ENCODE data around the gene TBL3.
A peak's percentile ranks its signal among the peaks of the same experiment; 100 is the strongest.

TBL3 gene

DNA sequence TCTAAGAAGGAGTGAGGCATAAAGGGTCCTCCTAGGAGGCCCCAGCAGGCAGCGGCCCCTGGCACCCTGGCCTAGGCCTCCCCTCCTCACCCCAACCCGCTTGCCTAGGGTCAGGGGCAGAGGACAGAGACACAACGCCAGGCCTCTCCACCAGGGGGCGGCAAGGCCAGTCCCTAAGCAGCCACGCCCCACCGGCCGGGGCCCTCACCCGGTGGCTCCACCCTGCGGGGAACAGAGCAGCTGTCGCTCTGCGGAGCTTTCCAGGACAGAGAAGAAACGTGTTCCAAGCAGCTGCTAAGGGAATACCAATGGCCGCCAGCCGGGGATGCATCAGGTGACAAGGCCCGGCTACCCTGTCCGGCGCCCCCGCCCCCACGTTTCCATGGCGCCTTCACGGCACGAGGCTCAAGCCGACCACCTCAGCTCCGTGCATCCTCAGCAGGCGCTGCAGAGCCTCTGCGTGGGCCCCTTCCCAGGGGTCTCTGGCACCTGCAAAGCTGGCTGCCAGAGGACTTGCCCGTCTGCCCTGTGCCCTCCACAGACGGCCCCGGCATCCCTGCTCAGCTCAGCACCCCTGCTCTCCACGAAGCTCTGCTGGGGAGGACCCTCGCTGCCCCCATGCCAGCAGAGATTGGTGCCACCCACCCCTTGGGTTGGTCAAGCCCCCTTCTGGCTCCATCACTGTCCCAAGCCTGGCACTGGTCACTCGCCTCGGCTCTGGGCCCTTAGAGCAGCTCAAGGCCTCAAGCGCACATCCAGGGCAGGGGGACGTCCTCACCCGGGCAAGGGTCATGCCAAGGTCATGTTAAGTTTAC lies 32.2 kb downstream of the TBL3 start:
- TF ChIP-seq, protein P1, sequence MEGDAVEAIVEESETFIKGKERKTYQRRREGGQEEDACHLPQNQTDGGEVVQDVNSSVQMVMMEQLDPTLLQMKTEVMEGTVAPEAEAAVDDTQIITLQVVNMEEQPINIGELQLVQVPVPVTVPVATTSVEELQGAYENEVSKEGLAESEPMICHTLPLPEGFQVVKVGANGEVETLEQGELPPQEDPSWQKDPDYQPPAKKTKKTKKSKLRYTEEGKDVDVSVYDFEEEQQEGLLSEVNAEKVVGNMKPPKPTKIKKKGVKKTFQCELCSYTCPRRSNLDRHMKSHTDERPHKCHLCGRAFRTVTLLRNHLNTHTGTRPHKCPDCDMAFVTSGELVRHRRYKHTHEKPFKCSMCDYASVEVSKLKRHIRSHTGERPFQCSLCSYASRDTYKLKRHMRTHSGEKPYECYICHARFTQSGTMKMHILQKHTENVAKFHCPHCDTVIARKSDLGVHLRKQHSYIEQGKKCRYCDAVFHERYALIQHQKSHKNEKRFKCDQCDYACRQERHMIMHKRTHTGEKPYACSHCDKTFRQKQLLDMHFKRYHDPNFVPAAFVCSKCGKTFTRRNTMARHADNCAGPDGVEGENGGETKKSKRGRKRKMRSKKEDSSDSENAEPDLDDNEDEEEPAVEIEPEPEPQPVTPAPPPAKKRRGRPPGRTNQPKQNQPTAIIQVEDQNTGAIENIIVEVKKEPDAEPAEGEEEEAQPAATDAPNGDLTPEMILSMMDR (IDR thresholded peaks at IDR 0.05; ENCODE audit: borderline replicate concordance, extremely low read depth, low read length, poor library complexity, severe bottlenecking) = peak; percentile 79
- TF ChIP-seq EZH2 (IDR thresholded peaks at IDR 0.05; ENCODE audit: borderline replicate concordance, low read depth, low read length, severe bottlenecking) = no peak
- ATAC-seq (ENCODE audit: insufficient read depth, low read depth) = peak; percentile 82
- H4K20me1 ChIP-seq (ENCODE audit: insufficient read depth, low read length) = peaks cover 75% of the 10 kb centered on the region
- H3K36me3 ChIP-seq (ENCODE audit: insufficient read depth, low read length) = peaks cover 89% of the 10 kb centered on the region
- no peak overlapping the region for H3K4me2 ChIP-seq (ENCODE audit: insufficient read depth, low read length)
- H3K9ac ChIP-seq (ENCODE audit: low read depth, low read length) = no peak overlapping the region
- H3K27ac ChIP-seq (ENCODE audit: low read length) = no peak overlapping the region
- peaks cover 58% of the 10 kb centered on the region for H3K79me2 ChIP-seq (ENCODE audit: insufficient read depth, low read length)
- H2AFZ ChIP-seq (ENCODE audit: low read depth, low read length) = no peak overlapping the region
- peaks cover 36% of the 10 kb centered on the region for H3K4me1 ChIP-seq (ENCODE audit: insufficient read depth, low read length)
- H3K4me3 ChIP-seq (ENCODE audit: low read depth in 1 of 2, low read length in 2 of 2) = no peak overlapping the region
- peak; percentile 82 for DNase-seq
- H3K9me3 ChIP-seq (ENCODE audit: insufficient read depth, low read length, severe bottlenecking) = no peaks in the 10 kb centered on the region
- H3K27me3 ChIP-seq (ENCODE audit: insufficient read depth, low read length, poor library complexity) = no peaks in the 10 kb centered on the region

DNA sequence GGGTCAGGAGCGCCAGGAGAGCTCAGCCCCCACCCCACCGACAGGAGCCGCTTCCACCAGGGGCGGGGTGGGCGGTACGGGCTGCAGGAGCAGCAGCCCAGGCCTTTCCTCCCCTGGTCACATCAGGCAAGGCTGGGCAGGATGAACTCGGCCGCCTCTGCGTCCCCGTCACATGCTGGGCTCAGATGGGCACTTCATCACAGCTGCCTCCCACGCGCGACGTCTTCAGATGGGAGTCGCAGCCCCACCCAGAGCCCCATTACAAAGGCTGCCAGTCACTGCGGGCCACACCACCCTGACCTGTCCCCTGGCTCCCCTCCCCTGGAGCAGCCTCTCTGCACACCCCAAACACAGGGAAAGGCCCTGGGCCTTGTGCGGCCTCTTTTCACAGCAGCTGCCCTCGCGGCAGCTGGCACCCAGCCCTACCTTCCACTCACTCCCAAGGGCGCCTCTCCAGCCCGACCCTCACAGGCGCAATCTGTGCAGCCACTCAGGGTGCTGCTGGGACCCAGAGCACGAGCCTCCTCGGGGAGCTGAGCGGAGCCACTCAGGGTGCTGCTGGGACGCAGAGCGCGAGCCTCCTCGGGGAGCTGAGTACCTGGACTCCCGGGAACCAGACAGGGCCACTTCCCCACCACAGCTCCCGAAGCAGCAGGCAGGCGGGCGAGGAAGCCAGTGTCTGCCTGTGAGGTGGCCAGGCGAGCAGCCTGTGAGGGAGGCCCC lies 33.1 kb downstream of the TBL3 start:
- H4K20me1 ChIP-seq (ENCODE audit: insufficient read depth, low read length) = peaks cover 74% of the 10 kb centered on the region
- no peak overlapping the region for H3K27ac ChIP-seq (ENCODE audit: low read length)
- H3K4me1 ChIP-seq (ENCODE audit: insufficient read depth, low read length) = peaks cover 36% of the 10 kb centered on the region
- DNase-seq (no peak), ATAC-seq (ENCODE audit: insufficient read depth, low read depth) (no peak)
- no peaks in the 10 kb centered on the region for H3K27me3 ChIP-seq (ENCODE audit: insufficient read depth, low read length, poor library complexity)
- peaks cover 65% of the 10 kb centered on the region for H3K79me2 ChIP-seq (ENCODE audit: insufficient read depth, low read length)
- no peak for TF ChIP-seq EZH2 (IDR thresholded peaks at IDR 0.05; ENCODE audit: borderline replicate concordance, low read depth, low read length, severe bottlenecking)
- TF ChIP-seq, protein P1 (IDR thresholded peaks at IDR 0.05; ENCODE audit: borderline replicate concordance, extremely low read depth, low read length, poor library complexity, severe bottlenecking) = no peak
- no peak overlapping the region for H3K4me2 ChIP-seq (ENCODE audit: insufficient read depth, low read length)
- no peak overlapping the region for H2AFZ ChIP-seq (ENCODE audit: low read depth, low read length)
- no peaks in the 10 kb centered on the region for H3K9me3 ChIP-seq (ENCODE audit: insufficient read depth, low read length, severe bottlenecking)
- H3K9ac ChIP-seq (ENCODE audit: low read depth, low read length) = no peak overlapping the region
- H3K36me3 ChIP-seq (ENCODE audit: insufficient read depth, low read length) = peaks cover 80% of the 10 kb centered on the region
- H3K4me3 ChIP-seq (ENCODE audit: low read depth in 1 of 2, low read length in 2 of 2) = no peak overlapping the region

DNA sequence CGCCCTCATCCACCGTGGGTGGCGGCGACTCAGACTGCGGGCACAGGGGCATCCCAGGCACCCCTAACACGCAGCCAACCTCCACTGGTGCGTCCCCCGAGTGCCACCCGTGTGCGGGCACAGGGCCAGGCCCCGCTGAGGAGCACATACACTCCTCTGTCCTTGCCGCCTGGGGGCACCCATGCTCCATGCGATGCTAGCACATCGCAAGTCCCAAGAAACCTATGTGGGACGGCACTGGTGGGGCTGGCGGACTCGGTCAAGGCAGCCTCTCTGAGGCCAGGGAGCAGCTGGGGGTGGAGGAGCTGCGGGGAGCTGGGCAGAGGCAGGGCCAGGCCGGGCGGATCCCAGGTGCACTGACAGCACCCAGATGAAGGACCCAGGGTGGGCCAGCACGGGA lies 33.8 kb downstream of the TBL3 start:
- TF ChIP-seq, protein P1 (IDR thresholded peaks at IDR 0.05; ENCODE audit: borderline replicate concordance, extremely low read depth, low read length, poor library complexity, severe bottlenecking) = no peak
- no peak for TF ChIP-seq EZH2 (IDR thresholded peaks at IDR 0.05; ENCODE audit: borderline replicate concordance, low read depth, low read length, severe bottlenecking)
- H2AFZ ChIP-seq (ENCODE audit: low read depth, low read length) = no peak overlapping the region
- no peak overlapping the region for H3K4me2 ChIP-seq (ENCODE audit: insufficient read depth, low read length)
- no peaks in the 10 kb centered on the region for H3K27me3 ChIP-seq (ENCODE audit: insufficient read depth, low read length, poor library complexity)
- no peak overlapping the region for H3K9ac ChIP-seq (ENCODE audit: low read depth, low read length)
- H4K20me1 ChIP-seq (ENCODE audit: insufficient read depth, low read length) = peaks cover 74% of the 10 kb centered on the region
- ATAC-seq (ENCODE audit: insufficient read depth, low read depth) (no peak), DNase-seq (no peak)
- H3K36me3 ChIP-seq (ENCODE audit: insufficient read depth, low read length) = peaks cover 73% of the 10 kb centered on the region
- no peak overlapping the region for H3K27ac ChIP-seq (ENCODE audit: low read length)
- H3K9me3 ChIP-seq (ENCODE audit: insufficient read depth, low read length, severe bottlenecking) = no peaks in the 10 kb centered on the region
- no peak overlapping the region for H3K4me3 ChIP-seq (ENCODE audit: low read depth in 1 of 2, low read length in 2 of 2)
- H3K79me2 ChIP-seq (ENCODE audit: insufficient read depth, low read length) = peaks cover 72% of the 10 kb centered on the region
- peaks cover 42% of the 10 kb centered on the region for H3K4me1 ChIP-seq (ENCODE audit: insufficient read depth, low read length)
